Body of pancreas (tissue), 4 donors: Measurements from ENCODE around the gene MYO16.

ENCODE experiments used
- CTCF ChIP-seq, 7 experiments: fragments of 450-650 bp in 4 of 7; fragments of 200-600 bp in 3 of 7; sonication (generic) in 3 of 7; IDR thresholded peaks; one replicate each; pipeline ENCODE4 v1.5.1; 2016 to 2019; ENCODE audit warnings: antibody characterized with exemption in 7 of 7
- POLR2A ChIP-seq, 3 donors: fragments of 450-650 bp; IDR thresholded peaks; one replicate each; pipeline ENCODE4 v1.6.1; 2016; ENCODE audit warnings: antibody characterized with exemption in 3 of 3, mild to moderate bottlenecking in 2 of 3

DNA sequence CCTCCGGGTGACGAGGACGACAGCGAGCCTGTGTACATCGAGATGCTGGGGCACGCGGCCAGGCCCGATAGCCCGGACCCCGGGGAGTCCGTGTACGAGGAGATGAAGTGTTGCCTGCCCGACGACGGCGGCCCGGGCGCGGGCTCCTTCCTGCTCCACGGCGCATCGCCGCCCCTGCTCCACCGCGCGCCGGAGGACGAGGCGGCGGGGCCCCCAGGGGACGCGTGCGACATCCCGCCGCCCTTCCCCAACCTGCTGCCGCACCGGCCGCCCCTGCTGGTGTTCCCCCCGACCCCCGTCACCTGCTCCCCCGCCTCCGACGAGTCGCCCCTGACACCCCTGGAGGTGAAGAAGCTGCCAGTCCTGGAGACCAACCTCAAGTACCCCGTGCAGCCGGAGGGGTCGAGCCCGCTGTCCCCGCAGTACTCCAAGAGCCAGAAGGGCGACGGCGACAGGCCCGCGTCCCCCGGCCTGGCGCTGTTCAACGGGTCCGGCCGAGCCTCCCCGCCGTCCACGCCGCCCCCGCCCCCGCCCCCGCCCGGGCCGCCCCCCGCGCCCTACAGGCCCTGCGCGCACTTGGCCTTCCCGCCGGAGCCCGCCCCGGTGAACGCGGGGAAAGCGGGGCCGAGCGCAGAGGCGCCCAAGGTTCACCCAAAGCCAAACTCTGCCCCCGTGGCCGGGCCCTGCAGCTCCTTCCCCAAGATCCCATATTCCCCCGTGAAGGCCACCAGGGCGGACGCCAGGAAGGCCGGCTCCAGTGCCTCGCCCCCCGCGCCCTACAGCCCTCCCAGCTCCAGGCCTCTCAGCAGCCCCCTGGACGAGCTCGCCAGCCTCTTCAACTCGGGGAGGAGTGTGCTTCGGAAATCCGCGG is 511.3 kb downstream of the MYO16 start:
- TF ChIP-seq CTCF (IDR thresholded peaks at IDR 0.05) (no peak), POLR2A (IDR thresholded peaks at IDR 0.05) (no peak)
